Small intestine (tissue), 7 donors: ENCODE measurements around the gene FAU. TPM values are rescaled to one million over a fixed set of nuclear protein-coding genes. Genes with fewer than 3 reads are reported as not detected.

ENCODE experiments used
- DNase-seq, 2 donors: peaks; one replicate each; pipeline versions ENCODE4 v3.0.0 to v3.0.0-alpha.2; 2013
- FAIRE-seq: peaks from 2 replicates; lab custom pipeline; 2012; peaks lifted over from hg19 to GRCh38; lab: Jason Lieb, UNC
- H3K27ac ChIP-seq, 3 donors: one replicate each; pipeline ENCODE4 v1.5.1; 2013; ENCODE audit warnings: low read length in 2 of 3, mild to moderate bottlenecking in 2 of 3, control low read depth in 1 of 3, inconsistent platforms in 1 of 3, low read depth in 1 of 3, moderate library complexity in 1 of 3
- H3K27me3 ChIP-seq, 3 donors: one replicate each; pipeline ENCODE4 v1.6.1; 2013; ENCODE audit warnings: low read length in 3 of 3, inconsistent platforms in 1 of 3; ENCODE audit not compliant: control insufficient read depth in 3 of 3, insufficient read depth in 3 of 3
- H3K36me3 ChIP-seq, 3 donors: one replicate each; pipeline ENCODE4 v1.6.1; 2013; ENCODE audit warnings: low read length in 3 of 3, inconsistent platforms in 1 of 3, low read depth in 1 of 3, mild to moderate bottlenecking in 1 of 3, moderate library complexity in 1 of 3; ENCODE audit not compliant: control insufficient read depth in 3 of 3, insufficient read depth in 2 of 3
- H3K4me1 ChIP-seq, 3 donors: one replicate each; pipeline ENCODE4 v1.6.1; 2013; ENCODE audit warnings: low read length in 2 of 3, inconsistent platforms in 1 of 3, low read depth in 1 of 3, mild to moderate bottlenecking in 1 of 3, moderate library complexity in 1 of 3; ENCODE audit not compliant: control insufficient read depth in 3 of 3, insufficient read depth in 2 of 3
- H3K4me3 ChIP-seq, 3 donors: one replicate each; pipeline ENCODE4 v1.5.1; 2013; ENCODE audit warnings: low read length in 3 of 3, control low read depth in 1 of 3, inconsistent platforms in 1 of 3, low read depth in 1 of 3, mild to moderate bottlenecking in 1 of 3, moderate library complexity in 1 of 3
- H3K9me3 ChIP-seq, 2 donors: one replicate each; pipeline ENCODE4 v1.6.1; 2013; ENCODE audit warnings: low read depth in 1 of 2, low read length in 1 of 2; ENCODE audit not compliant: control insufficient read depth in 2 of 2, insufficient read depth in 1 of 2
- WGBS, 3 donors: extraction: QIAGEN DNeasy Blood & Tissue Kit; methylation state at CpG; one replicate each; pipeline ENCODE4 v1.1.7; 2013; 5-methylcytosine and 5-hydroxymethylcytosine counted together
- polyA plus RNA-seq, 4 donors: library from polyadenylated mRNA; stranded (reverse) in 3 of 4; unstranded in 1 of 4; fragments of 200-250 nt in 3 of 4; fragments of 120-200 nt in 1 of 4; gene quantifications; one replicate each; pipeline versions ENCODE4 v1.2.1 to v1.2.3, GENCODE V29; 2013
- donor health status: healthy with polysubstance abuse.
- donor health status: control.
- donor health status: control.
- donor health status: Bipolar disorder and iron deficiency.
- donor health status: healthy.

Gene FAU
- polyA plus RNA-seq, 4 donors = 960 to 1,177 (median 1,066) TPM

DNA sequence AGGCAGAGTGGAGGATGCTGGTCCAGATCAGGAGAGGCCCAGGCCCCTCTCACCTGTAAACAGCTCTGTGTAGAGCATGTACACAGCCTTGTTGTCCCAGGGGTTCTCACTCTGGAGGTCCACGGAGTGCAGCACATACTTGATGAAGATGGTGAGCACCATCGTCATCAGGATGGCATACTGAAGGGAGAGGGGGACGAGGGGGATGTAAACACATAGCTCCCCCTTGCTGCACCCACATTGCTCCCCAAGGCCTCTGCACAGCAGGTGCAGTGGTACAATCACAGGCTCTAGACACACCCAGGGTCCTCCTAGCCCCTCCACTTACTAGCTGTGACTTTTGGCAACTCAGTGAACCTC lies 9.5 kb upstream of the FAU start:
- 72 to 88% (median 80%) methylated on average over 3 of the region's 3 CpGs for WGBS, 3 donors
- Histone ChIP-seq H3K9me3 (no peaks in the 10 kb centered on the region), H3K36me3 (peaks cover 22 to 69% (median 34%) of the 10 kb centered on the region in 3 donors), H3K27me3 (no peaks in the 10 kb centered on the region), H3K4me3 (no peak overlapping the region), H3K4me1 (peaks cover 2 to 20% (median 4%) of the 10 kb centered on the region in 3 donors), H3K27ac (no peak overlapping the region)
- FAIRE-seq (no peak), DNase-seq (no peak)

DNA sequence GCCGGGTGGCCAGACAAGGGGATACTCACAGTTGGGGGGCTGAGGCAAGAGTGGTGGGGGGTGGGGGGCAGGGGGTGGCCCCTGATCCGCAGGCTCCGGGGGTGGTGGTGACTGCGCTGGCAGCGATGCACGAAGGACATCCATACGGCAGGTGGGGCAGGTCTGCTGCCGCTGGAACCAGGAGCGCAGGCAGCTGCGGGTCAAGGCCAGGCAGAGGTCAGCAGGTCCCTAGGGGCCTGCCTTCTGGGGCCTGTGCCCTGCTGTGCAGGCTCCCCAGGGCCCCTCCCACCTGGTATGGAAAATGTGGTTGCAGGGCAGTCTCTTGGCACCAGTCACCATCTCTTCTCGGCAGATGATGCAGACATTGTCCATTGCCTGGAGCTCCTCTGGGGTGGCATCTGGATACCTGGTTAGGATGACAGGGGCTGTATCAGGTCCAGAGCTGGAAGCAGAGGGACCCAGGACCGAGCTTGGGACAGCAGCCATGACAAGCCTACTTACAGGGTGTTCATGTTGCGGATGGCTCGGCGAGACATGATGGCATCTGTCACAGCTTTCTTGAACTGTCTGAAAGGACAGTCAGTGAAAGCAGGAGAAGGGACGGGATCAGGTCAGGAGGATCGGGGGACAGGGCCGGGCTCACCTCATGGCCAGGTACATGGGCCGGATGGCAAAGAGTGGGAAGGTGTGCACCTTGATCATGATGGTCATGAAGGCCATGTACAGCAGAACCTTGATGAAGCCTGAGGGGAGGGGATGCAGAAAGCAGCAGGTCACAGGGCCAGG lies 8.9 kb upstream of the FAU start:
- 85 to 87% (median 86%) methylated on average over 18 to 19 of the region's 19 CpGs for WGBS, 3 donors
- no peak for FAIRE-seq
- Histone ChIP-seq H3K4me3 (no peak overlapping the region), H3K36me3 (peaks cover 22 to 75% (median 35%) of the 10 kb centered on the region in 3 donors), H3K4me1 (peaks cover 0 to 16% (median 4%) of the 10 kb centered on the region in 3 donors), H3K27me3 (no peaks in the 10 kb centered on the region), H3K9me3 (no peaks in the 10 kb centered on the region), H3K27ac (no peak overlapping the region)
- DNase-seq = no peak

DNA sequence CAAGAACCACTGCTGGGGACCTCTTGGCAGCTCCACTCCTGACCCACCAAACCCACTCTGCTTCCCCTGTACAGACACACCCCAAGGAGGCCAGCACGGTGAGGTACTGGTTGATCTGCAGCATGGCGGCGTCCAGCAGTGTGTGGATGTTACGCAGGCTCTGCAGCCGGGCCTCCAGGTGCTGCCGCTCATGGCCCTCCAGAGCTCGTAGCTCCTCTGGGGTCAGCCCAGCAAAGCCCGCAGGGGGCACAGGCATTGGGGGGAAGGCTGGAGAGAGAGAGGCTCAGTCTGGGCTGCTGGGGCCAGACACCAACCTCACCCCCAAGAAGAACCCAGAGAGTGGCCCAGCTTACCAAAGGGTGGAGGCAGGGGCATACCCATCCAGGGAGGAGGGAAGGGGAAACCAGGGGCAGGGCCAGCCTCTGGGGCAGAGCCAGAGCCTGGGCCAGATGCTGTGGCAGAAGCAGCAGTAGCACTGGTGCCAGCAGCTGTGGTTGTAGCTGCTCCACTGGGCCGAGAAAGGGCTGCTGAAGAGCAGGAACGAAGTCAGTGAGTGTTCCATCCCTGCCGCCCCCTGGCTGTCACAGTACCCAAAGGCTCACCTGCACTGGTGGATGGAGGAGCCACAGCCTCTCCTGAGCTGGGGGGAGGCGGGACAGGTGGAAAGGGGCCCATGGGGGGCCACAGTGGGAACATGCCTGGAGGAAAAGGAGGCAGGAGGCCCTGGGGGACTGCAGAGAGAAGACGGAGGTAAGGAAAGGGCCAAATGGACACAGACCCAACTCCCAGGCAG lies 7.9 kb upstream of the FAU start:
- H3K27me3 ChIP-seq = no peaks in the 10 kb centered on the region
- WGBS, 3 donors = 87 to 91% (median 91%) methylated on average over 12 to 13 of the region's 13 CpGs
- no peak overlapping the region for H3K27ac ChIP-seq
- DNase-seq (no peak), FAIRE-seq (no peak)
- no peaks in the 10 kb centered on the region for H3K9me3 ChIP-seq
- H3K36me3 ChIP-seq = peaks cover 22 to 84% (median 37%) of the 10 kb centered on the region in 3 donors
- no peak overlapping the region for H3K4me3 ChIP-seq
- peaks cover 0 to 10% (median 4%) of the 10 kb centered on the region in 3 donors for H3K4me1 ChIP-seq

DNA sequence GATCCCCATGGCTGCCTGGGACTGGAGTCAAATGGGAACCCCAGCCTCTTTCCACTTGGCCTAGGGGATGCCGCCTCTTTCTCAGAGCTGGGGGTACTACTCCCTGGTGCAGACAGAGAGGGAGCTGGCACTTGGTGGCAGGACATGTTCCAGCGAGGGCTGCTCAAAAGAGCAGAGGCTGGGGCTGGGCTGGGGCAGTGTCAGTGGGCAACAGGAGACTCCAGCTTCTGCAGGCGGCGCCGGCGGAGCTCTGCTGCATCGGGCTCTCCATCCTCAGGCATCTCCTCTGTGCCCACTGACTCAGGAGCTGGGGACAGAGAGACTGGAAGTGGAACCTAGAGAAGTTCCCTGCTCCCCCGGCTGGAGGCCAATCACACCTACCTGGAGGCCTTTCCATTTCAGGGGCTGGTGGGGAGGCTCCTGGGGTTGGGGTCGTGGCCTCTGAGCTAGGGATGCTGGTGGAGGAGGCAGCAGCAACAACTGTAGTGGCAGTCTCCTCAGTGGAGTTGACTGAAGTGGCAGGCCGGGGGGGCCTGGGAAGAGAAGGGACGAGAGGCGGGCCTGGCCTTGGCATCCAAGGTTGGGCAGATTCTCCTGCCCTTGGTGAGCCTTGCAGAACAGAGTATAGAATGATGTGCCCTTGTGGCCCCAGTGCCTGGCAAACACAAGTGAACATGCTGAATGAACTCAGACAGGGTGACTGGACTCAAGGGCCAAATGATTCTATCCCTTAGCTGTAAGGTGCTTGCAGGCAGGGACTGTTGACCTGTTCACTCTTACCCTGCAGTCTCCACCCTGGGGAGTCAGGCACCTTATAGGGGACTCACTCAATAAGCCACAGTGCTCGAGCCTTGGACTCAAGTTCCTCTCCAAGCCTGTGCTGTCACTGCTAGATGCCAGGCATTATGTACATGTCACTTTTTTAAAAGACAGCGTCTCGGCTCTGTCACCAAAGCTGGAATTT lies 6.5 kb upstream of the FAU start:
- Histone ChIP-seq H3K36me3 (peaks cover 22 to 89% (median 37%) of the 10 kb centered on the region in 3 donors), H3K27ac (no peak overlapping the region), H3K9me3 (no peaks in the 10 kb centered on the region), H3K27me3 (no peaks in the 10 kb centered on the region), H3K4me1 (peaks cover 0 to 10% (median 4%) of the 10 kb centered on the region in 3 donors), H3K4me3 (no peak overlapping the region)
- DNase-seq (no peak), FAIRE-seq (no peak)
- WGBS, 3 donors = 85 to 89% (median 86%) methylated on average over 15 of the region's 15 CpGs

DNA sequence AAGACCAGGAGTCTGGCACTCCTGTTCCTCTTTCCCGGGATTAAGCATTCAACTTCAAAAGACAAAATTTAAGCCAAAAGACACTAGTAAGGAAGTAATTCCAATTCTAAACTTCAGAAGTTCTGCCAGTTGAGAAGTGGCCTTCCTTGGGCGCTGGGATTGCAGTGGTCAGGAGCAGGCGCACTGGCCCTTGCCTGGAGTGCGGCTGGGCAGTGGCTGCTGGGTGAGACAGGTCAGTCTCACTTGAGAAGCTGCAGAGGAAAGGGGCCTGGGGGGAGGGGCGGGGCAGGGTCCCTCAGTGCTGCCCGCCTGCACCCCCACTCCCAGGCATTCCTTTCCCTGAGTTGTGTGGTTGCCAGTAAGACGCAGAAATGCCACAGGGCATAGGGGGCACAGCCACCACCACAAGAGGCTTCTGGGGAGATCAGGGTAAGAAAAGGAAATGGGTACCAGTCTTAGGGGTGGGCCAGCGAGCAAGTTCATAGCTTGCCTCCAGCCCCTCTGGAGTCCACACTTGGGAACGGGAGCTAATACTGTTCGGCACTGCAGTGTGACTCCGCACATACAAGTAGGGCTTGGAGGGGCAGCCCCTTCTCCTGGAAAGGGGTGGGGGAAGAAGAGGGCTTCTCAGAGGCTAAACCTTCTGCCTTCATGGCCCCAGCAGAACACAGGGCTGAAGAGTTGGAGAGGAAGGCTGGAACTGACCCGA lies 5.7 kb upstream of the FAU start:
- DNase-seq = no peak
- 82 to 89% (median 85%) methylated on average over 12 of the region's 12 CpGs for WGBS, 3 donors
- Histone ChIP-seq H3K27ac (no peak overlapping the region), H3K4me1 (peaks cover 0 to 9% (median under 1%) of the 10 kb centered on the region in 3 donors), H3K36me3 (peaks cover 22 to 82% (median 36%) of the 10 kb centered on the region in 3 donors), H3K9me3 (no peaks in the 10 kb centered on the region), H3K4me3 (no peak overlapping the region), H3K27me3 (no peaks in the 10 kb centered on the region)
- FAIRE-seq = no peak

DNA sequence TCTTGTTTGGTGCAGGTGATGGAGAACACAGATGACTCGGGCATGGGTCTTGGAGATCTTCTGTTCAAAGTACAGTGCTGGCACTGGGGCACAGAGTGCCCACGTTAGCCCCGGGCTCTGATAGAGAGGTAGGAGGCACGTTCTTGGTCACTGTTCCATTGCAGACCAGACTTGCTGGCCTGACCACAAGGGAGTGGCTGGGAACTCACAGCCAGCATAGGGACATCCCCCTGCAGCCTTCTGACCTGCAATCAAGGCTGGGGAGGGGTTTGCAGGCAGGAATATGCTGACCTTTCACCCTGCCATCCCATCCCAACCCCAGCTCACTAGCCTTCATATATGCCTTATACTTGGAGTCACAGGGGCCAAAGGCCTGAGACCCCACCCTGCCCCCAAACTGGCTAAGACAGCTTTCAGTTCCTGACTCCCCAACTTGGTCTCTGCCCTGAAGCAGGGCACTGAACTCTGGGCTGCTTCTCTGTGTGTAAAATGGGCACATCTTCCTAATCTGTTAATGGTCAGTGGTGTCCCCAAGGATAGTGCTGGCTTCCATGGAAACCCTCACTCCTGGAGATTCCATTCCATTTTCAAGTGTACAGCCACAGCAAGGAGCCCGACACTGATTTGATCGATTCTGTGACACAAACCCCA lies 4.8 kb upstream of the FAU start:
- DNase-seq (no peak), FAIRE-seq (no peak)
- H3K36me3 ChIP-seq = peaks cover 22 to 73% (median 34%) of the 10 kb centered on the region in 3 donors
- no peak overlapping the region for H3K4me3 ChIP-seq
- no peaks in the 10 kb centered on the region for H3K9me3 ChIP-seq
- no peak overlapping the region for H3K27ac ChIP-seq
- H3K27me3 ChIP-seq = no peaks in the 10 kb centered on the region
- H3K4me1 ChIP-seq = peaks cover 0 to 5% (median 0%) of the 10 kb centered on the region in 3 donors
- WGBS, 3 donors = 60 to 67% (median 64%) methylated on average over 6 of the region's 6 CpGs

DNA sequence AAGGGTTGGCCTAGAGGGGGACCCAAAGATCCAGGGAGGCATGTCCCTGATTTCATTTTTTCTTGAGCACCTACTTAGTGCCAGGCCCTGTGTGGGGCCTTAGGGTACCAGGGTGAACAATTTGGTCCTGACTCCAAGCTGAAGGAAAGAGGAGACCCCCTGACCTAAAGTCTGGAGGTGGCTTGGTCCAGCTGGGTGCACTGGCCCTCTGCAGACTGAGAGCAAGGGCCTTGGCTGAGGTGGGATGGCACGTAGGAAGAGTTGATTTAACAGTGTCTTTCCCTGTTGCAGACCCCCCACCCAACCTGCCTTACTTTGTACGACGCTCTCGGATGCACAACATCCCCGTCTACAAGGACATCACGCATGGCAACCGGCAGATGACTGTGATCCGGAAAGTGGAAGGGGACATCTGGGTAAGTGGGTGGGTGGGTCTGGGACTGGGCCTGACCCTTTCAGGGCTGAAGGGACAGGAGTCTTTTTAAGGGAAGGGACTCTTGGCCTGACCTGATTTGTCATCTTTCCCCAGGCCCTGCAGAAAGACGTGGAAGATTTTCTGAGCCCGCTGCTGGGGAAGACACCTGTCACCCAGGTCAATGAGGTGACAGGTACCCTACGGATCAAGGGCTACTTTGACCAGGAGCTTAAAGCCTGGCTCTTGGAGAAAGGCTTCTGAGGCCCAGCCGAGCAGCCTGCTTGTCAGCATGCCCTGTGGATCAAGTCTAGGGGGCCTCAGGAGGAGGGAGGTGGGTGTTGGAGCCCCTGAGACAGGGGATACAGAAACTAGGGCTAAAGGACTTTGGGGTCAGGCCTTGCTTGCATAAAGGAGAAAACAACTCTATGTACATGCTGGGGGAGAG lies 3.5 kb upstream of the FAU start:
- no peak overlapping the region for H3K27ac ChIP-seq
- FAIRE-seq (no peak), DNase-seq (no peak)
- WGBS, 3 donors = 87 to 90% (median 89%) methylated on average over 12 of the region's 12 CpGs
- H3K4me3 ChIP-seq = no peak overlapping the region
- H3K36me3 ChIP-seq = peaks cover 14 to 65% (median 28%) of the 10 kb centered on the region in 3 donors
- no peaks in the 10 kb centered on the region for H3K27me3 ChIP-seq
- H3K9me3 ChIP-seq = no peaks in the 10 kb centered on the region
- peaks cover 0 to 13% (median 0%) of the 10 kb centered on the region in 3 donors for H3K4me1 ChIP-seq
